ENCODE data around the gene CAP2.
"Not testable (repeated sequence)": the region's sequence is repeated elsewhere in the genome, so short reads cannot be mapped to it uniquely, and the experiment has no call there.

Gene CAP2

DNA sequence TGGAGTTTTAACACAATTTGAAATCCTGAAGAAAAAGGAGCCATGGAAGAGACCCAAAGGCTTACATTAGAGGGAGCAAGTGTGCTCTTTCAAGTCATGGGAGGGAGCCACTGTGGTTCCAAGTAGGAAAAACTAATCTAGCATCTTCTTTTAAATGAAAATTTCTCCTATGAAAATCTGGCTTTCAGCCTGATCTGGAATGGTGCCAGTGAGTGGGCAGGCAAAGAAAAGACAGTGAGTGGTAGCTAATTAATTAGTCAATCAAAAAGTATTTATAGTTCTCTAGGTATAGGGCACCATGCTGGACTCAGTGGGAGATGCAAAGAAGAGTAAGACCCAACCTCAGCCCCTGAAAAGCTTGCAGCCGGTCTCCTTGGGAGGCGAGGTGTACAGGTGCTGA is 21.9 kb downstream of the CAP2 start:
- DNase-seq, result no peak
- no peak for TF ChIP-seq GATA1 (IDR thresholded peaks at IDR 0.05; ENCODE audit: low read depth, low read length)
- TF ChIP-seq POLR2A (IDR thresholded peaks at IDR 0.05; ENCODE audit: low read length), result no peak

DNA sequence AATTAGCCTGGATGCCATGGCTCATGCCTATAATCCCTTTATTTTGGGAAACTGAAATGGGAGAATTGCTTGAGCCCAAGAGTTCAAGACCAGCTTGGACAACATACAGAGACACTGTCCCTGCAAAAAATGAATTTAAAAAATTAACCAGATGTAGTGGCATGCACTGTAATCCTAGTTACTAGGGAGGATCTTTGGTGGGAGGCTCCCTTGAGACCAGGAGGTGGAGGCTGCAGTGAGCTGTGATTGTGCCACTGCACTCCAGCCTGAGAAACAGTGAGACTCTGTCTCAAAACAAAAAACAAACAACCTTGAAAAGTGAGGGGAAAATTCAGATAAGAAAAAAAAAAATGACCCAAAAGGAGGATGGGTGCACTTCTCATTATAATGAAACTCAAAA is 23.4 kb downstream of the CAP2 start:
- no peak for TF ChIP-seq POLR2A (IDR thresholded peaks at IDR 0.05; ENCODE audit: low read length)
- TF ChIP-seq GATA1 (IDR thresholded peaks at IDR 0.05; ENCODE audit: low read depth, low read length), result no peak
- DNase-seq, result no peak

DNA sequence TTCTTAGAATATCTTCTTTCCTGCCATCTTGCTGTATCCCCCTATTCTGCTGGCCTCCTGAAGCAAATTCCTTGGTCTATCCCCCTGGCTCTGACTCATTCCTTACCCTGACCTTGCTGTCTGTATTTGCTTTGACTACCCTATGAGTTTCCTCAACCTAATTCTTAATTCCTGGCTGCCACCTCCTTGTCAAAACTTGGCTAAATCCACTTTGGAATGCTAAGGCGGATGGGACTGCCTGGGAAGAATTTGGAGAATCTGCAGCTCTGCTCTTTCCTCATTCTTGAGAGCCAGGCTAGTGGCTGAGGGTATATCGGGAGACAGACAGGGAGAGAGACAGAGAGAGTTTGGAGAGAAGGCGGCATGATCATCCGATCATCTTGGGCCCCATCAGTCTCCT is 24.4 kb downstream of the CAP2 start:
- TF ChIP-seq GATA1 (IDR thresholded peaks at IDR 0.05; ENCODE audit: low read depth, low read length) (no peak), POLR2A (IDR thresholded peaks at IDR 0.05; ENCODE audit: low read length) (no peak)
- DNase-seq, result no peak

- no peak for DNase-seq
- TF ChIP-seq GATA1 (IDR thresholded peaks at IDR 0.05; ENCODE audit: low read depth, low read length) (no peak), POLR2A (IDR thresholded peaks at IDR 0.05; ENCODE audit: low read length) (no peak)
These were observed 25.1 kb downstream of the CAP2 start for GRCh38 chr6:17418281-17419188.

GRCh38 chr6:17419189-17419575 is 25.8 kb downstream of the CAP2 start:
- DNase-seq, result no peak
- TF ChIP-seq GATA1 (IDR thresholded peaks at IDR 0.05; ENCODE audit: low read depth, low read length) (no peak), POLR2A (IDR thresholded peaks at IDR 0.05; ENCODE audit: low read length) (no peak)

DNA sequence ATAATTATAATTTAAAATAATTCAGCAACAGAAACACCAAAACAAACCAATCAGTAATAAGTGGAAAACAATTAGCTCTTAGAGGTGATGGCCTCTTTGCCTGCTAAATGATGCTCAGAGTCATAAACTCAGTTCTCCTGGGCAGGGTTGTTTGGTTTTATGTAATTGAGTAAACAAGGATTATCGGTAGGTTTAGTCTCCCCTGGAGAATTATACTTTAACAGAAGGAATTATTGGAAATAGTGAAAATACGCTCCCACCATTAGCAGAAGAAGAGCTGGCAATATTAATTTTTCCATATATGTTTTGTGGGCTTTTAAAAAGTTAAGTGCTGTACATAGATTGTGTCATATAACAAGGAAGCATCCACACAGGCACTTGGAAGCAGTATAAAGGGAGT is 27.0 kb downstream of the CAP2 start:
- no peak for DNase-seq
- TF ChIP-seq GATA1 (IDR thresholded peaks at IDR 0.05; ENCODE audit: low read depth, low read length) (no peak), POLR2A (IDR thresholded peaks at IDR 0.05; ENCODE audit: low read length) (no peak)

GRCh38 chr6:17421406-17421805 is 28.0 kb downstream of the CAP2 start:
- no peak for DNase-seq
- TF ChIP-seq POLR2A (IDR thresholded peaks at IDR 0.05; ENCODE audit: low read length), result no peak
- no peak for TF ChIP-seq GATA1 (IDR thresholded peaks at IDR 0.05; ENCODE audit: low read depth, low read length)

DNA sequence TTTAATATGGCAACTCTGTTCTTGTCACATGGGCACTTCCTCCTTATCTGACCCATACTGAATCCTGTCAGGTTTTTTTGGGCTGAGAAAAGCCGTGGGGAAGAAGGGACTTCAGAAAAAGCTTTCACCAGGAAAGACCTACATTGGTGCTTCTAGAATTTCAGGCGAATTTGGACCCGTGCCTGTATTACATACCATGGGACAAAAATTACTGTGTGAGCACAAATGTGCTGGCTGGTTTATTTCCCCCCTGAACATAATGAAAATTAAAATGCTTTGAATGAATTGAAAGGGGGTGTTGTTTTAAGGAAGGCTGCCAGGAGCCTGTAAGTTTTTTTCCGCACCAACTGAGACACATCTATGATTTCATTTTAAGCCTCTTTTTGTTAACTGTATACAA is 29.6 kb downstream of the CAP2 start:
- DNase-seq, result no peak
- no peak for TF ChIP-seq GATA1 (IDR thresholded peaks at IDR 0.05; ENCODE audit: low read depth, low read length)
- no peak for TF ChIP-seq POLR2A (IDR thresholded peaks at IDR 0.05; ENCODE audit: low read length)

- DNase-seq, result no peak
- TF ChIP-seq GATA1 (IDR thresholded peaks at IDR 0.05; ENCODE audit: low read depth, low read length) (no peak), POLR2A (IDR thresholded peaks at IDR 0.05; ENCODE audit: low read length) (no peak)
These were observed 33.7 kb downstream of the CAP2 start for GRCh38 chr6:17427062-17427461.

DNA sequence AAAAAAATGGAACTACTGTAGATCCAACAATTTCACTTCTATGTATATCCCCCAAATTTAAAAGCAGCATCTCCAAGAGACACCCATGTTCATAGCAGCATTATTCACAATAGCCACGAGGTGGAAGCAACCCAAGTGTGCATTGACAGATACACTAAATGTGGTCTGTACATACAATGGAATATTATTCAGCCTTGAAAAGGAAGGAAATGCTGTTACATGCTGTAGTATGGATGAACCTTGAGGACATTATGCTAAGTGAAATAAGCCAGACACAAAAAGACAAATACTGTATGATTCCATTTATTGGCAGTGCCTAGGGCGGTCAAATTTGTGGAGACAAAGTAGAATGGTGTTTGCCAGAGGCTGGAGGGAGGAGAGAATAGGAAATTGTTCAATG is 34.2 kb downstream of the CAP2 start:
- DNase-seq, result no peak
- TF ChIP-seq POLR2A (IDR thresholded peaks at IDR 0.05; ENCODE audit: low read length) (no peak), GATA1 (IDR thresholded peaks at IDR 0.05; ENCODE audit: low read depth, low read length) (no peak)

DNA sequence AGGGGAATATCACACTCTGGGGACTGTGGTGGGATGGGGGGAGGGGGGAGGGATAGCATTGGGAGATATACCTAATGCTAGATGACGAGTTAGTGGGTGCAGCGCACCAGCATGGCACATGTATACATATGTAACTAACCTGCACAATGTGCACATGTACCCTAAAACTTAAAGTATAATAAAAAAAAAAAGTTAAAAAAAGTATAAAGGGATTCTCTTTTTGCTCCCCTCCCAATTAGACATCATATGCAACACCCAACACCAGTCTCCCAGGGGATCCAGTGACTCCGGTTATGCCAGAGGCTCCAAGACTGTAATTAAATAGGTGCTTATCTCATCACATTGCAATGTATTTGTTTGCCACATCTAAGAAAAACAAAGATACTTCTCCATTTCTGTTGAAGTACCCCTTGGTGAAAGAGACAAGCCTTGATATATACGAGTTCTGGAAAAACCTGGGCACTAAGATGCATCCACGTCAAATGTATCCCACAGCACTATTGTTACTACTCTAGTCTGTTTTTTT is 35.3 kb downstream of the CAP2 start:
- not testable (repeated sequence) for DNase-seq

GRCh38 chr6:17429383-17430061 is 36.1 kb downstream of the CAP2 start:
- TF ChIP-seq GATA1 (IDR thresholded peaks at IDR 0.05; ENCODE audit: low read depth, low read length) (no peak), POLR2A (IDR thresholded peaks at IDR 0.05; ENCODE audit: low read length) (no peak)
- DNase-seq, result no peak

DNA sequence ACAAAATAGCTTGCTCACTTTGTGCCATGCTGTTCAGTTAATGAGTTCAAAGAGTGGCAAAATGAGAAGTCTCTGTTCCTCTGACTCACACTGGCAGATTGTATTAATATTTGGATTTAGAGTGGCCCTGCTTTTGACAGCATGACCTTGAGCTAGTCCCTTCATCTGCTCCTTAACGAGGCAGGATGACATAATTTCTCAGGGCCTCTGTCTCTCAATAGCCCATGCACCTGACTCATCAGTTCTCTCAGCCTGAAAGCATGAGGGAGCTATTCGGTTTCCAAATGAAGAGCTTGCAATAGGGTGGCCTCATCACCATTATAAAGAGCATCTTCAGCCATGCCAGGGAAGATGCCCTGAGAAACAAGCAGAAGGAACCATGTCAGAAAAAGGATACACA is 38.2 kb downstream of the CAP2 start:
- no peak for DNase-seq
- no peak for TF ChIP-seq POLR2A (IDR thresholded peaks at IDR 0.05; ENCODE audit: low read length)
- TF ChIP-seq GATA1 (IDR thresholded peaks at IDR 0.05; ENCODE audit: low read depth, low read length), result no peak

DNA sequence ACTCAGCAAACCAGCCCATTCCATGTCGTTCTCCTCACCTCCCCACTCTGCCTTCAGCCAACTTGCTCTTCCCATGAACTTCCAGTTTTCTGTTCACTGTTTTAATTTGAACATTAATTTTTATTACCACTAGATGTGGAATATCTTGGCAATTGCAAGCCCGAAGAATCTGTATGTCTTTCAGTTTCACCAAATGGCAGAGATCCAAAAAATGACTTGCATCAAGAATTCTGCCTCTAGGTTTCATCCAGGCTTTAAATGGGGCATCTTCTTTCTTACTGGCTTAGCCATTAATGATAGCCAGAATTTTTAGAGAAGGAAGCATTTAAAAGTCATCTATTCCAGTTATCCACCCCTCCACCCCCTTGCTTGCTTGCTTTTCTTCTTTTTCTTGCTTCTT is 39.0 kb downstream of the CAP2 start:
- no peak for DNase-seq
- no peak for TF ChIP-seq GATA1 (IDR thresholded peaks at IDR 0.05; ENCODE audit: low read depth, low read length)
- TF ChIP-seq POLR2A (IDR thresholded peaks at IDR 0.05; ENCODE audit: low read length), result no peak

Data from erythroblast (primary cell).